Activated CD4-positive, alpha-beta T cell treated with anti-CD3 and anti-CD28 coated beads, Interleukin-2, amount 50 U/mL, for 16 hours (primary cell): Measurements from ENCODE around the gene SAMD11.

Experiments
- DNase-seq: peaks from one replicate; pipeline ENCODE4 v3.0.0-alpha.2; 2020

SAMD11 gene

DNA sequence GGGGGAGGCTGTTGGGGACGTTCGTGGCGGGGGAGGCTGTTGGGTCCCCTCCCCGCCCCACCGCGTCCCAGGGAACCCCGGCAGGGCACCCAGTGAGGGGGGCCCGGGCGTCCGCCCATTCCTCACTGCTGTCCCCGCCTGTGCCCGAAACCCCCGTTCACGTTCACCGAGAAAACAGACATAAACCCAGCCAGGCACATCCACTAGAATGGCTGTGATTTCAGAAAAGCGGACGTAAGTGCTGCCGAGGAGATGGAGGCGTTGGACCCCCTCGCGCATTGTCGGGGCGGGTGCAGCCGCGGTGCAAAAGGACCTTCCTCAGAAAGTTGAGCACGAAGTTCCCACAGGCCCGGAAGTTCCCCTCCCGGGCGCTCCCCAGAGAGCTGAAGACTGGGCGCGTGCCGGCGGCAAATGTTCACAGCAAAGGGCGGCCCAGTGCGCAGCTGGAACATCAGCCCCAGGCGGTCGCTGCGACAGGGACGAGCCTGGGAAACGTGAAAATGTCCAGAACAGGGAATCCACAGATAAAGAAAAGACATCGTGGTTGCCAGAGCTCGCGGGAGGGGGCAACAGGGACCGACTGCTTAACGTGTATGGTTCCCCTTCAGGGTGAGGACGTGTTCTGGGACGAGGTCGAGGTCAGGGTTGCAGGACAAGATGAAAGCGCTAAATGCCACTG, 18.5 kb upstream of the SAMD11 start:
- no peak for DNase-seq

- no peak for DNase-seq
These were observed 17.7 kb upstream of the SAMD11 start for GRCh38 chr1:905811-906599.

GRCh38 chr1:906600-907420, 16.9 kb upstream of the SAMD11 start:
- DNase-seq = no peak

- no peak for DNase-seq
These were observed 15.9 kb upstream of the SAMD11 start for GRCh38 chr1:907611-908451.

- no peak for DNase-seq
These were observed 15.1 kb upstream of the SAMD11 start for GRCh38 chr1:908661-909060.

GRCh38 chr1:909861-910310, 13.8 kb upstream of the SAMD11 start:
- no peak for DNase-seq

GRCh38 chr1:910311-910880, 13.3 kb upstream of the SAMD11 start:
- no peak for DNase-seq

- DNase-seq = no peak
These were observed 12.6 kb upstream of the SAMD11 start for GRCh38 chr1:910881-911721.

DNA sequence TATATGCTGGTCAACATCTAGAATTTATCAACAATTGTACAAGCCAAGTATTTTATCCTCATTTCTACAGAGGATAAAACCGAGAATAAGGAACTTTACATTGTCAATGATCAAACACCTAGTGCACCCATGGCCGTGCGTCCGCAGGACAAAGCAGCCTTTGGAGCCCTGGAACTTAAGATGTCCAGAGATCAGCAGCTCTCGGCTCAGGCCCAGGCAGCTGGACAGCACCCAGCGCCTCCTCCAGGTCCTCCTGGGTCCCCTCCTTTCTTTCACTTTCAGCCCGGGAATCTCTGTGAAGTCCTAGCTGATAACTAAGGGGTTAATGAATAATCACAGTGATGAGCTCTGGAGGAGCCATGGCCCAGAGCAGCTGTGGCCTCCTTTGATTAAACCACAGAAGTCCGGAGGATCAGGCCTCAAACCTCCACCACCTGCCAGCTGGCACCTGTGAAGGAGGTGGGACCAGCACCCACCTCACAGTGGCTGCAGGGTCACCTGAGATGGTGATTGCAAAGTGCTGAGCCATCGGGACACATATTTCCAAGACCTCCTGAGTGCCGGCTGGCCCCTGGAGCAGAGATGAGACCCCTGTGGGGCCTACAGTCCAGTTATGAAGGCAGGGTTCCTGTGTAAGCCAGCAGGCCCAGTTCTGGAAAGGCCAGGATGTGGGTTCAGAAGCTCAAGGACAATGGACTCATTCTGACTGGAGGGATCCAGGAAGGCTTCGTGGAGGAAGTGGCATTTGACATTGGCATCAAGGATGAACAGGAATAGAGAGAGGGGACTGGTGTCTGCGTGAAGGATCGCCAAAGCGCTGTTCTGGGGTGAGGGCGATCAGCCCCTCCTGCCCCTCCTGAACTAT, 11.6 kb upstream of the SAMD11 start:
- DNase-seq = no peak

GRCh38 chr1:912740-913301, 10.9 kb upstream of the SAMD11 start:
- no peak for DNase-seq

DNA sequence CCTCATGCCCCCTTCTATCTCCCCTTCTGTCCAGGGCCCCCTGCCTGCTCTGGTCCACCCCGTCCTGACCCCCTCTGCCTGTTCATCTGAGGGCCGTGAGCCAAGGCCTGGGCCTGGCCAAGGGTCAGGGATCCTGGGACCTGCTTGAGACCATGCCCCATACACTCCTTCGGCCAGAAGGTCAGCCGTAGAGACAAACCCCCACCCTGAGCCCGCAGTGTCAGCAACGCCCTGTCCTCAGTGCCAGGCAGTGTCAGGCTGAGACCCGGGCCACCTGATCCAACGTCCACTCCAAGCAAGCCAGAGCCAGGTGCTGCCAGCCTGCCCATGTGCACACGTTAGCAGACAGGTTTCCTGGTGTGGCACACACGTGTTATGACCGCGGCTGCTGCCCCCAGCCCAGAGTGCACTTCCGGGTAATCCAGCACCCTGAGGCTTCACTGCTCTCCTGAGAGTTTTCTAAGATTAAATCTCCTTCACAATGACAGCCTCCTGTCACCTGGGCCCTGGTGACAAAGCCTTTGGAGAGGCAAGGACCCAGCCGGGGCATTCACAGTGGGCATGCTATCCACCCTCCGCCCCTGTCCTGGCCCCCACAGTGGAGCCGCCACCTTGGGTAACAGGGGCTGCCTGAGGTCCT, 10.1 kb upstream of the SAMD11 start:
- DNase-seq = no peak

DNA sequence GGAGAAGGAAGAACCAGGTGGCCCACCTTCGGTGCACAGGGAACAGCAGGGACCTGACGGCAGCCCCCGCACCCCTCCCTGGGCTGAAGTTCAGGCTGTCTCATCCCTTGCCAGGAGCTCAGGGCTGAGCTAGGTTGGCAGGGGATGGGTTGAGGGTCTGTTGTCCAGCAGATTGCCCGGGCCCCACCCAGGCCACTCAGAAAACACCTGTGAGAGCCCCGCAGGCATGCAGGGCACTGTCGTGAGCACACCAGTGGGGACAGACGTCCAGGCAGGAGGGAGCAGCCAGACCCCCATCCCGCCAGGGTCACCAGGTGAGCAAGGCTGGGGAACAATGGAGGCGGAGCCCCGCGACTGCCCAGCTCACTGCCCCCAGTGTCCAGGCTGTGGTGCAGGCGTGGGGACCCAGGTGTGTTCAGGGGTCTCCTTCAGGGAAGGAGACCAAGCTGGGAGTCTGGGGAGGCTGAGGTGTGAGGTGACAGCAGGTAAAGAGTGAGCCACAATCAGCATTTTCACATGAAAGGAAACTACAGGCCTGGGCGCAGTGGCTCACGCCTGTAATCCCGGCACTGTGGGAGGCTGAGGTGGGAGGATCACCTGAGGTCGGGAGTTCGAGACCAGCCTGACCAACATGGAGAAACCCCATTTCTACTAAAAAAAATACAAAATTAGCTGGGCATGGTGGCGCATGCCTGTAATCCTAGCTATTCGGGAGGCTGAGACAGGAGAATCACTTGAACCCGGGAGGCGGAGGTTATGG, 9.4 kb upstream of the SAMD11 start:
- no peak for DNase-seq

GRCh38 chr1:914891-915280, 8.8 kb upstream of the SAMD11 start:
- no peak for DNase-seq

GRCh38 chr1:915295-916172, 8.2 kb upstream of the SAMD11 start:
- no peak for DNase-seq

GRCh38 chr1:916173-917075, 7.3 kb upstream of the SAMD11 start:
- no peak for DNase-seq

DNA sequence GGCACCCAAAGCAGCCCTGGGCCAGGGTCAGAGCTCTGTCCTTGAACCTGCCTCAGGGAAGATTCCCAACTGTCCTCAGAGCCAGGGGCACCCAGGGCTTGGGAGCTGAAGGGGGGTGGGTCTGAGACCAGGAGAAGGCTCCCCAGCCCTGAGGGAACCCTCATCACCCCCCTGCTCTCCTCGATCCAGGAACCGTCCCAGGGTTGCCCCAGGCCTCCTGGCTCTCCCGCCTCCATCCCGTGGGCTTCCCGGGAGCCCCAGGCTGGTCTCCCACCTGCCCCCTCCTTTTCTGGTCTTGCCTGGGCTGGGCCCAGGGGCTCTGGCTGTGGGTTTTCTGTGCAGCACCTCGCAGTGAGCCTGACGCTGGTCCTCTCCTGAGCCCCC, 6.7 kb upstream of the SAMD11 start:
- no peak for DNase-seq
